SU-DHL-6 (cell line): ENCODE measurements around the gene CDK19.

ENCODE experiments used
- H2AFZ ChIP-seq: fragments of 200-600 bp; sonication (generic); 2 replicates; pipeline ENCODE4 v1.6.1; 2014; ENCODE audit warnings: low read depth, mild to moderate bottlenecking, moderate library complexity, mixed read lengths, antibody characterized with exemption, low read length; ENCODE audit not compliant: severe bottlenecking
- H3F3A ChIP-seq: fragments of 200-600 bp; shearing (Covaris generic); 2 replicates; pipeline ENCODE4 v1.6.0; 2016; ENCODE audit warnings: antibody characterized with exemption, mild to moderate bottlenecking; ENCODE audit not compliant: insufficient read depth
- H3K27ac ChIP-seq: fragments of 200-600 bp; sonication (generic); 2 replicates; pipeline ENCODE4 v1.5.1; 2016; ENCODE audit warnings: low read depth, mild to moderate bottlenecking, low read length, moderate library complexity, mixed read lengths
- H3K27me3 ChIP-seq: fragments of 200-600 bp; sonication (generic), shearing (Covaris generic); 2 replicates; pipeline ENCODE4 v1.6.0; 2014; ENCODE audit warnings: mild to moderate bottlenecking, low read length
- H3K36me3 ChIP-seq: fragments of 200-600 bp; sonication (generic); 2 replicates; pipeline ENCODE4 v1.6.1; 2014; ENCODE audit warnings: mild to moderate bottlenecking, low read length, mixed read lengths
- H3K4me2 ChIP-seq: fragments of 300-600, 200-600 bp; shearing (Covaris generic), sonication (generic); 2 replicates; pipeline ENCODE4 v1.6.0; 2014; ENCODE audit warnings: low read length, low read depth, mild to moderate bottlenecking; ENCODE audit not compliant: poor library complexity, severe bottlenecking
- H3K4me3 ChIP-seq: fragments of 200-600 bp; sonication (generic); 2 replicates; pipeline ENCODE4 v1.5.1; 2014; ENCODE audit warnings: antibody characterized with exemption, low read length, mild to moderate bottlenecking, mixed read lengths; ENCODE audit not compliant: insufficient read depth, poor library complexity, severe bottlenecking
- H3K79me2 ChIP-seq: fragments of 200-600 bp; sonication (generic); 2 replicates; pipeline ENCODE4 v1.6.1; 2014; ENCODE audit warnings: mild to moderate bottlenecking, low read length, moderate library complexity; ENCODE audit not compliant: insufficient read depth
- H3K9ac ChIP-seq: fragments of 200-600 bp; sonication (generic); 2 replicates; pipeline ENCODE4 v1.7.0; 2014; ENCODE audit warnings: mild to moderate bottlenecking, low read length
- H3K9me2 ChIP-seq: fragments of 200-600 bp; sonication (generic); replicated peaks from 2 replicates; pipeline ENCODE4 v1.6.1; 2014; ENCODE audit warnings: low read length; ENCODE audit not compliant: insufficient read depth
- H3K9me3 ChIP-seq: fragments of 200-600 bp; sonication (generic); 2 replicates; pipeline ENCODE4 v1.6.1; 2014; ENCODE audit warnings: low read length, mixed read lengths; ENCODE audit not compliant: insufficient read depth
- H4K20me1 ChIP-seq: fragments of 200-600 bp; sonication (generic); 2 replicates; pipeline ENCODE4 v1.6.1; 2014; ENCODE audit warnings: low read depth, mild to moderate bottlenecking, antibody characterized with exemption, low read length, moderate library complexity, mixed read lengths
- EZH2phosphoT487 ChIP-seq: fragments of 200-600 bp; sonication (generic), shearing (Covaris generic); conservative IDR thresholded peaks from 2 replicates; pipeline ENCODE4 v1.6.1; 2018; ENCODE audit warnings: mild to moderate bottlenecking, antibody characterized with exemption, low read length, moderate library complexity, mixed read lengths
- TF ChIP-seq, protein P1 (sequence below): fragments of 200-600 bp; sonication (generic); IDR thresholded peaks from one replicate; pipeline ENCODE4 v1.5.1; 2017; ENCODE audit warnings: antibody characterized with exemption, mild to moderate bottlenecking, low read length, moderate library complexity; ENCODE audit not compliant: insufficient read depth, poor library complexity, severe bottlenecking

Gene CDK19

DNA sequence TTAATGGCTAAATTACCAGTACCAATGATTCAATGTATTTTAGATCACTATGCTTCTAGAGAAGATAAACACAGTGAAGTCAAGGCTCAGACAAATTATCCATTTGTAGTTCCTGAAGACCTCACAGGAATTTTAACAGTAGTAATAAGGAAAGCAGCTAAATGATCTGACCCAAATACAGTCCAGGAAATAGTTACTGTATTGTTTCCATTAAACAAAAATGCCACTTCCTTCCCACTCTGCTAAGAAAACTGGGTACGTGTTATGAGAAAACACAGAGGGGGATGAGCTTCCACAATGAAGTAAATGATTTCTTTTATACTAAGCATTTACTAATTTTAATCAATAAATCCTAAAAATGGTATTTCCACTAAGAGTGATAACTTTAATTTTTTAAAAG, 127.9 kb downstream of the CDK19 start:
- no peaks in the 10 kb centered on the region for H3K9me3 ChIP-seq
- TF ChIP-seq, protein P1, sequence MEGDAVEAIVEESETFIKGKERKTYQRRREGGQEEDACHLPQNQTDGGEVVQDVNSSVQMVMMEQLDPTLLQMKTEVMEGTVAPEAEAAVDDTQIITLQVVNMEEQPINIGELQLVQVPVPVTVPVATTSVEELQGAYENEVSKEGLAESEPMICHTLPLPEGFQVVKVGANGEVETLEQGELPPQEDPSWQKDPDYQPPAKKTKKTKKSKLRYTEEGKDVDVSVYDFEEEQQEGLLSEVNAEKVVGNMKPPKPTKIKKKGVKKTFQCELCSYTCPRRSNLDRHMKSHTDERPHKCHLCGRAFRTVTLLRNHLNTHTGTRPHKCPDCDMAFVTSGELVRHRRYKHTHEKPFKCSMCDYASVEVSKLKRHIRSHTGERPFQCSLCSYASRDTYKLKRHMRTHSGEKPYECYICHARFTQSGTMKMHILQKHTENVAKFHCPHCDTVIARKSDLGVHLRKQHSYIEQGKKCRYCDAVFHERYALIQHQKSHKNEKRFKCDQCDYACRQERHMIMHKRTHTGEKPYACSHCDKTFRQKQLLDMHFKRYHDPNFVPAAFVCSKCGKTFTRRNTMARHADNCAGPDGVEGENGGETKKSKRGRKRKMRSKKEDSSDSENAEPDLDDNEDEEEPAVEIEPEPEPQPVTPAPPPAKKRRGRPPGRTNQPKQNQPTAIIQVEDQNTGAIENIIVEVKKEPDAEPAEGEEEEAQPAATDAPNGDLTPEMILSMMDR: no peak
- no peak for TF ChIP-seq EZH2phosphoT487
- H3K9ac ChIP-seq: no peak overlapping the region
- no peak overlapping the region for H2AFZ ChIP-seq
- no peaks in the 10 kb centered on the region for H3K9me2 ChIP-seq
- H4K20me1 ChIP-seq: no peaks in the 10 kb centered on the region
- H3K27me3 ChIP-seq: no peaks in the 10 kb centered on the region
- no peaks in the 10 kb centered on the region for H3F3A ChIP-seq
- no peak overlapping the region for H3K4me3 ChIP-seq
- H3K36me3 ChIP-seq: no peaks in the 10 kb centered on the region
- H3K79me2 ChIP-seq: no peaks in the 10 kb centered on the region
- no peak overlapping the region for H3K27ac ChIP-seq
- H3K4me2 ChIP-seq: no peak overlapping the region

DNA sequence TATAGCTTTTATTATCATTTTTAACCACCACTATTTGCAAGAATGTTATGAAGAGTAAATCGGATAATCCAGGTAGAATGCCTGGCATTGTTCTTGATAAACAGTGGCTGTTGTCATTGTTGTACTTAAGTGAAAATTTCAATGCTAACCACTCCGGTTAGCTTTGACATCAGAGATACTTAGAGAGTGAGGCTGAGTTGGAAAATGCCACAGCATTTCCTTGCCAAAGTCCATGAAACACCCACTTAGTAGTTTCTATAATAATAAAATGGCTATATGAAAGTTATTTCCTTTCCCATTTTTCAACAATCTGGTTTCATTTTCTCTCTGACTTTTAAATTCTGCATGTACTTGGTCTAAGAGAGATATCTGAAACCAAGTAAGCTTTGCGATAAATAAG, 132.0 kb downstream of the CDK19 start:
- Histone ChIP-seq H2AFZ (no peak overlapping the region), H3K9me3 (no peaks in the 10 kb centered on the region), H3K27me3 (no peaks in the 10 kb centered on the region), H3K4me3 (no peak overlapping the region), H3F3A (no peaks in the 10 kb centered on the region), H4K20me1 (no peaks in the 10 kb centered on the region), H3K27ac (no peak overlapping the region), H3K9me2 (no peaks in the 10 kb centered on the region), H3K9ac (no peak overlapping the region), H3K36me3 (no peaks in the 10 kb centered on the region), H3K4me2 (no peak overlapping the region), H3K79me2 (no peaks in the 10 kb centered on the region)
- TF ChIP-seq EZH2phosphoT487: no peak
- TF ChIP-seq, protein P1: no peak

GRCh38 chr6:110682460-110682853, 132.8 kb downstream of the CDK19 start:
- H3F3A ChIP-seq: no peaks in the 10 kb centered on the region
- H3K27me3 ChIP-seq: no peaks in the 10 kb centered on the region
- no peaks in the 10 kb centered on the region for H4K20me1 ChIP-seq
- no peaks in the 10 kb centered on the region for H3K36me3 ChIP-seq
- H3K9me2 ChIP-seq: no peaks in the 10 kb centered on the region
- no peak overlapping the region for H3K27ac ChIP-seq
- H3K4me3 ChIP-seq: no peak overlapping the region
- no peaks in the 10 kb centered on the region for H3K79me2 ChIP-seq
- no peak overlapping the region for H3K9ac ChIP-seq
- H3K4me2 ChIP-seq: no peak overlapping the region
- TF ChIP-seq, protein P1: peak; percentile 55
- TF ChIP-seq EZH2phosphoT487: no peak
- H2AFZ ChIP-seq: peak overlapping the region; percentile 36
- no peaks in the 10 kb centered on the region for H3K9me3 ChIP-seq
